Vagina (tissue), 2 donors: ENCODE data around the gene SDHAF1. TPM values are rescaled to one million over a fixed set of nuclear protein-coding genes. Genes with fewer than 3 reads are reported as not detected.

Experiments
- DNase-seq, 2 donors: peaks; one replicate each; pipeline ENCODE4 v3.0.0-alpha.2; 2017; ENCODE audit errors: extremely low spot score in 2 of 2
- H3K27ac ChIP-seq: fragments of 200-600 bp; sonication (generic); one replicate; pipeline ENCODE4 v1.5.1; 2019
- H3K27me3 ChIP-seq: fragments of 200-600 bp; sonication (generic); one replicate; pipeline ENCODE4 v1.5.1; 2019
- H3K36me3 ChIP-seq, 2 donors: fragments of 200-600 bp; sonication (generic); one replicate each; pipeline ENCODE4 v1.5.1; 2017 to 2019
- H3K4me1 ChIP-seq: fragments of 200-600 bp; sonication (generic); one replicate; pipeline ENCODE4 v1.5.1; 2019
- H3K4me3 ChIP-seq, 2 donors: fragments of 200-600 bp; sonication (generic); 1 replicate in 1 of 2; 2 replicates in 1 of 2; pipeline ENCODE4 v1.5.1; 2016 to 2019
- H3K9me3 ChIP-seq: fragments of 200-600 bp; sonication (generic); one replicate; pipeline ENCODE4 v1.5.1; 2019
- POLR2A ChIP-seq, 2 donors: fragments of 450-650 bp; IDR thresholded peaks; one replicate each; pipeline ENCODE4 v1.6.1; 2017; ENCODE audit warnings: antibody characterized with exemption in 2 of 2, mild to moderate bottlenecking in 2 of 2, moderate library complexity in 2 of 2
- POLR2AphosphoS5 ChIP-seq, 2 donors: sonication (generic); formaldehyde crosslinking; IDR thresholded peaks; one replicate each; pipeline ENCODE4 v1.9.0; 2017; ENCODE audit warnings: antibody characterized with exemption in 2 of 2, mild to moderate bottlenecking in 2 of 2, low read depth in 1 of 2; ENCODE audit not compliant: insufficient read depth in 1 of 2
- intact Hi-C: fragments of 100-400 bp; cut with DNase I; formaldehyde crosslinking; loops from one replicate; pipeline ENCODE4 v1.15.1; 2023
- total RNA-seq: library from RNA; depleted of rRNA; stranded (reverse); fragments of >200 nt; gene quantifications from one replicate; pipeline ENCODE4 v1.2.3, GENCODE V29; 2016
- TF ChIP-seq, protein P1 (sequence below), 3 experiments: fragments of 450-650 bp in 2 of 3; fragments of 200-600 bp in 1 of 3; sonication (generic) in 1 of 3; IDR thresholded peaks; one replicate each; pipeline ENCODE4 v1.5.1; 2017 to 2019; ENCODE audit warnings: antibody characterized with exemption in 3 of 3, mild to moderate bottlenecking in 2 of 3, moderate library complexity in 2 of 3

The SDHAF1 gene
- total RNA-seq, 1 donor from 2014 or later: 46.9 TPM

GRCh38 chr19:35958660-35959039 lies 36.3 kb upstream of the SDHAF1 start:
- intact Hi-C loops: no loop called here
- DNase-seq: no peak
- no peak for TF ChIP-seq POLR2AphosphoS5 (IDR thresholded peaks at IDR 0.05; ENCODE audit: insufficient read depth in 1 of 2, low read depth in 1 of 2)
- TF ChIP-seq, protein P1, sequence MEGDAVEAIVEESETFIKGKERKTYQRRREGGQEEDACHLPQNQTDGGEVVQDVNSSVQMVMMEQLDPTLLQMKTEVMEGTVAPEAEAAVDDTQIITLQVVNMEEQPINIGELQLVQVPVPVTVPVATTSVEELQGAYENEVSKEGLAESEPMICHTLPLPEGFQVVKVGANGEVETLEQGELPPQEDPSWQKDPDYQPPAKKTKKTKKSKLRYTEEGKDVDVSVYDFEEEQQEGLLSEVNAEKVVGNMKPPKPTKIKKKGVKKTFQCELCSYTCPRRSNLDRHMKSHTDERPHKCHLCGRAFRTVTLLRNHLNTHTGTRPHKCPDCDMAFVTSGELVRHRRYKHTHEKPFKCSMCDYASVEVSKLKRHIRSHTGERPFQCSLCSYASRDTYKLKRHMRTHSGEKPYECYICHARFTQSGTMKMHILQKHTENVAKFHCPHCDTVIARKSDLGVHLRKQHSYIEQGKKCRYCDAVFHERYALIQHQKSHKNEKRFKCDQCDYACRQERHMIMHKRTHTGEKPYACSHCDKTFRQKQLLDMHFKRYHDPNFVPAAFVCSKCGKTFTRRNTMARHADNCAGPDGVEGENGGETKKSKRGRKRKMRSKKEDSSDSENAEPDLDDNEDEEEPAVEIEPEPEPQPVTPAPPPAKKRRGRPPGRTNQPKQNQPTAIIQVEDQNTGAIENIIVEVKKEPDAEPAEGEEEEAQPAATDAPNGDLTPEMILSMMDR (IDR thresholded peaks at IDR 0.05): no peak
- no peak for TF ChIP-seq POLR2A (IDR thresholded peaks at IDR 0.05)
- H3K4me1 ChIP-seq: peaks cover 8% of the 10 kb centered on the region
- H3K27ac ChIP-seq: no peak overlapping the region
- H3K4me3 ChIP-seq: peak overlapping the region in 1 of 2 donors; percentile 35
- H3K36me3 ChIP-seq: no peaks in the 10 kb centered on the region
- H3K9me3 ChIP-seq: no peaks in the 10 kb centered on the region
- H3K27me3 ChIP-seq: no peaks in the 10 kb centered on the region

GRCh38 chr19:35959040-35959967 lies 35.7 kb upstream of the SDHAF1 start:
- Histone ChIP-seq H3K9me3 (no peaks in the 10 kb centered on the region), H3K36me3 (no peaks in the 10 kb centered on the region), H3K4me3 (peak overlapping the region in 1 of 2 donors; percentile 35), H3K27me3 (no peaks in the 10 kb centered on the region), H3K27ac (no peak overlapping the region), H3K4me1 (peaks cover 8% of the 10 kb centered on the region)
- intact Hi-C loops: no loop called here
- TF ChIP-seq POLR2AphosphoS5 (IDR thresholded peaks at IDR 0.05; ENCODE audit: insufficient read depth in 1 of 2, low read depth in 1 of 2): no peak
- no peak for TF ChIP-seq POLR2A (IDR thresholded peaks at IDR 0.05)
- TF ChIP-seq, protein P1 (IDR thresholded peaks at IDR 0.05): peak in 1 of 3 experiments; percentile 15
- DNase-seq: no peak

DNA sequence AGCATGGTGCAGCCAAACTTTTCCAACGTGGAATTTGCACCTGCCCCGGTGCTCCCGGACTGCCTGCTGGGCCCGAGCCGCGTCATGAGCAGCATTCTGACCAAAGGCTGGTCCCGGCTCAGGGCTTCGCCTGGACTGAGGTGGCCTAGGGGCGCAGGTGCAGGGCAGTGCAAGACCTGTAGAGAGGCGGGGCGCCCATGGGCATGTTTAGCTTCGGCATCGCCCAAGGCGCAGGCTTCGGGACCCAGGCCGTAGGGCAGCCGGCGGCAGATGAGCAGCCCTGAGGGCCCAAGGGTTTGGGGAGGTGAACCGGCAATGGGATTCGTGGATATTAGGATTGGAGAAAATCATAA lies 35.0 kb upstream of the SDHAF1 start:
- Histone ChIP-seq H3K4me3 (no peak overlapping the region), H3K27me3 (no peaks in the 10 kb centered on the region)

GRCh38 chr19:35960432-35960972 lies 34.5 kb upstream of the SDHAF1 start:
- H3K36me3 ChIP-seq: no peaks in the 10 kb centered on the region
- intact Hi-C loops: no loop called here
- H3K4me3 ChIP-seq: no peak overlapping the region
- DNase-seq: no peak
- TF ChIP-seq, protein P1 (IDR thresholded peaks at IDR 0.05): no peak
- TF ChIP-seq POLR2A (IDR thresholded peaks at IDR 0.05) (no peak), POLR2AphosphoS5 (IDR thresholded peaks at IDR 0.05; ENCODE audit: insufficient read depth in 1 of 2, low read depth in 1 of 2) (no peak)
- H3K4me1 ChIP-seq: peaks cover 8% of the 10 kb centered on the region
- H3K27ac ChIP-seq: no peak overlapping the region
- H3K9me3 ChIP-seq: no peaks in the 10 kb centered on the region
- H3K27me3 ChIP-seq: no peaks in the 10 kb centered on the region

More for the DNA sequence above, 35.0 kb upstream of the SDHAF1 start:
- TF ChIP-seq, protein P1 (IDR thresholded peaks at IDR 0.05): no peak
- TF ChIP-seq POLR2A (IDR thresholded peaks at IDR 0.05): no peak
- no peak for TF ChIP-seq POLR2AphosphoS5 (IDR thresholded peaks at IDR 0.05; ENCODE audit: insufficient read depth in 1 of 2, low read depth in 1 of 2)
- Histone ChIP-seq H3K27ac (no peak overlapping the region), H3K4me1 (peaks cover 8% of the 10 kb centered on the region), H3K9me3 (no peaks in the 10 kb centered on the region), H3K36me3 (no peaks in the 10 kb centered on the region)
- no peak for DNase-seq
- intact Hi-C loops: no loop called here

- H3K4me1 ChIP-seq: peaks cover 8% of the 10 kb centered on the region
- no peak for DNase-seq
- TF ChIP-seq, protein P1 (IDR thresholded peaks at IDR 0.05): no peak
- TF ChIP-seq POLR2A (IDR thresholded peaks at IDR 0.05) (no peak), POLR2AphosphoS5 (IDR thresholded peaks at IDR 0.05; ENCODE audit: insufficient read depth in 1 of 2, low read depth in 1 of 2) (no peak)
- H3K27ac ChIP-seq: no peak overlapping the region
- H3K36me3 ChIP-seq: no peaks in the 10 kb centered on the region
- intact Hi-C loops: no loop called here
- no peaks in the 10 kb centered on the region for H3K27me3 ChIP-seq
- H3K9me3 ChIP-seq: no peaks in the 10 kb centered on the region
- H3K4me3 ChIP-seq: no peak overlapping the region
These were observed 31.5 kb upstream of the SDHAF1 start for GRCh38 chr19:35963514-35963913.
